Activated CD8-positive, alpha-beta memory T cell treated with anti-CD3 and anti-CD28 coated beads for 24 hours (primary cell): ENCODE data around the gene FAM81A.
"Not testable (repeated sequence)": the region's sequence is repeated elsewhere in the genome, so short reads cannot be mapped to it uniquely, and the experiment has no call there.

ENCODE experiments used
- DNase-seq: peaks from one replicate; pipeline ENCODE4 v3.0.0-alpha.2; 2020

The FAM81A gene

DNA sequence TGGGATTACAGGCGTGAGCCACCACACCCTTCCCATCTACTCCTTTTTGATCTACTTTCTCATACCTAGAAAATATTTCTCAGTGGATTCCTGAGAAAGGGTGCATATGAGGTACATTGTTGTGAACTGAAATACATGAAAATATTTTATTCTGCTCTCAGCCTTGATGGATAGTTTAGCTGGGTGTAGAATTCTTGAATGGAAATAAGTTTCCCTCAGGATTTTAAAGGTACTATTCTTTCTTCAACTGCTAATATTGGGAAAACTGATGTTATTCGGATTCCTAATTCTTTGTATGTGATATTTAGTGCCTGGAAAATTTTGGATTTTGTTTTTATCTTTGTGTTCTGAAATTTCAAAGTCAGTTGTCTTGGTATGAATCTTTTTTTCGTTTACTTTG is 9.1 kb upstream of the FAM81A start:
- not testable (repeated sequence) for DNase-seq

DNA sequence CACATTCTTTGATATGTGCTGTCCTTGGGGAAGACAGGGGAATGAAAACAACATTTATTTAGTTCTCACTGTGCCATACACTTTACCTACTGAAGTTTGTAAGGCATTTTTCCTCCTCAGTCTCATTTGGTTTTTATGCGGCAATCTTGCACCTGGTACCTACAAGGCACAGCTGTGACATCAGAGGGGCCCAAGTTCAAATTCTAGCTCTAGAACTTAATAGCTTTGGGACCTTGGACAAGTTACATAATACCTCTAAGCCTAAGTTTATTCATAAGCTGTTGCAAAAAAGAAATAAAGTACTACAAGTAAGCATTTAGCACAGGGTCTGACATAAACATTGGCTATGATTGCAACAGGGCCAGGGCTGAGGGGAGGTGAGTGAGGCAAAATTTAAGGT is 5.6 kb upstream of the FAM81A start:
- DNase-seq, result no peak

DNA sequence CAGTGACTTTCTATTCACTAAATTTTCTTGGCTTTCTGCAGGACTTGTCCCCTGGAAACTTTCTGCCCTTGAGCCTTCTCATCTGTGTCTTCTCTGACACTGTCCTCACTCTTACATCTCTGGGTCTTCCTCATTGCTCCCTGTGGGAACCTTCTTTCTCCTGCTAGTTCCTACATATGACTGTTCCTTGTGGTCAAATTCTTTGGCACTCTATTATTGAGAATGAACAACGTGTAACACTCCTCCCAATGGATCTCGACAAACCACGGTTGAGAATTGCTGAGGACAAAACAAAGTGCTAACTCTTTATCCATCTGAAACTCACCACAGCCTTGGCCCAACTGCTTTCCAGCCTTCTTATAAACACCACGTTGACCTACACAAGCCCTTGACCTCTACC is 3.5 kb upstream of the FAM81A start:
- DNase-seq, result no peak

DNA sequence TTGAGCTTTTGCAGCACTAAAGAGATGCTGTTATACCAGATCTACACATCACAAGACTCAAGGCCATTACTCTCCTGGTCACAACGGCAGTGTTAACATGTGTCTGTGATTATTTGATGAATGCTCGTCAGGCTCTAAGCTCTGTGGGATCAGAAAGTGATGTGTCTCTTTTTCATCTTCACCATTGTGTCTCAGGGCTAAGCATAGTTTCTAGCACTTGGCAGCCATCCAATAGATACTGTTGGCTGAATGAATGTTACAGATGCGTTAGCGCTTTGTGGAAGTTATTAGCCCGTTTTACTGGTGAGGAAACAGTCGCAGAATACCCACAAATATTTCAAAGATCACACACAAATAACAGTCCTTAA is 1.2 kb upstream of the FAM81A start:
- no peak for DNase-seq

DNA sequence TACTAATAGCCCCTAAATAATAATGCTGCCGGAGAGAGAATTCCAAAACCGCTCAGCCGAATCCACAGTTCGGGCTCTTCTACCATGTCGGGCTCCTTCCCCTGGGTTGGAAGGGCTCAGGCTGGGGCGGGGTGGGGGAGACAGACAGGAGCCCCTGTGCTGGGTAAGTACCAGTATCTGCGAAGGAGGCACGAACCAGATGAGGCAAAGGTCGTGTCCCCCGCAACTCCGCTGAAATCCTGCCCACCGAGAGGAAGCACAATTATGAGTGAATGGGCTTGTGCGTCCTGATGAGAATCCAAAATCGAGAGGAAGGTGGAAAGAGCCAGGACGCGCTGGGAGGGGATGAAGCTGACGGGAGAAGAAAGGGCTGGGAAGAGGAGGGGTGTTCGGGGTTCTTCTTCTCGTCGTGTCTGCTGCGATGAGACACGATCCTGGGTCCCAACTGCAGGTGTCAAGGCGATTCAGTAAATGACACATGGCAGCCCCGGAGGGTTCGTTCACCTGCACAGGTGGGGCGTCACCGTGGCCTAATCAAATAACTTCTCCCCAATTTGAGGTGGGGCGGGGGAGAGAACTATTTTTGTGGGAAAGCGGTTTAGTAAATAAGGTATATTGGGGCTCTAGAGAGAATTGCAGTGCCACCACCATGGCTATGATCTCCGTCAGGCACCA is 707 bp upstream of the FAM81A start:
- DNase-seq, result no peak

DNA sequence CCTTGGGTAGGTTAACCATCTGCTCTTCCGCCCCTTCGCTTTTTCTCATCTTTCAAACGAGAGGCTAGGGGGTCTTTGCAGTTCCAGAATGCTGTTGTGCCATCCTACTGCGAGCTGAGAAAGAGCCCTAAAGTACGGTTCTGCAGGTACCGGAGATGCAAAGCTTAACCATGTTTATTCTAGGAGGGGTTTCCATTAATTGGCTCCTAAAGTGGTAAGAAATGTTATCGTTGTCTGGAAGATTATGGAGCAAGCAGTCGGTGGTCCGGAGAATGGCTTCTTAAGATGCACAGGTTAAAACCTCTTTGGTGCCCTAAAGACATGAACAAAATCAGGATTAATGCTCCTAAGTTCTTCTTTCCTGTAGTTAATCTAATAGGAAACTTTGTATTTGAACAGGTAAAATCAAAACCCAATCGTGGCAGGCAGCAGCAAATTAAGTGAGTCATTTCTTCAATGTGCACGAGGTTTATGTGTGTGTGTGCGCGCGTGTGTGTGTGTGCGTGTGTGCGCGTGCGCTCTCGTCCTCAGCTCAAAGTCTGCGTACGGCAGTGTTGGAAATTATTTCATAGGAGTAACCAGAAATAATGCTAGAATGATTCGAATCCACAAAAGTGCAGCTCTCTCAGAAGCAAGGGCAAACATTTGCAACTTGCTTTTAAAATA is 772 bp downstream of the FAM81A start:
- DNase-seq, result no peak

DNA sequence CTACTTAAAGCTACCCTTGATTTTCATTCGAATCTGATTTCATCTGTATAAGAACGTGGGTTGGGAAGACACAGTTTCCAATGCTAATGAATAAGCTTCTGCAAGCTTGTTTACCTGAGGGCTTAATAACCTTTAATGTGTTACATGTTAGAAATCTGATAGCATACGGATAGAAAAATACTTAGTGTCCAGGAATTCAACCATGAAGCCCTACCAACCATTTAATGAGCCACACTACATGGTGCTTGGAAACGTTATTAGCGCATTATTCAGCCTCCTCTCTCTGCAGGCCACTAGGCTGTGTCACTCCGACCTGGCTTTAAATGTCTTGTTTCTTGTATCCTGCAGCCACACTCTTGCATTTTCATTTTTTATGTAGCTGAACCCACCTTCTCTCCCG is 1.6 kb downstream of the FAM81A start:
- no peak for DNase-seq

DNA sequence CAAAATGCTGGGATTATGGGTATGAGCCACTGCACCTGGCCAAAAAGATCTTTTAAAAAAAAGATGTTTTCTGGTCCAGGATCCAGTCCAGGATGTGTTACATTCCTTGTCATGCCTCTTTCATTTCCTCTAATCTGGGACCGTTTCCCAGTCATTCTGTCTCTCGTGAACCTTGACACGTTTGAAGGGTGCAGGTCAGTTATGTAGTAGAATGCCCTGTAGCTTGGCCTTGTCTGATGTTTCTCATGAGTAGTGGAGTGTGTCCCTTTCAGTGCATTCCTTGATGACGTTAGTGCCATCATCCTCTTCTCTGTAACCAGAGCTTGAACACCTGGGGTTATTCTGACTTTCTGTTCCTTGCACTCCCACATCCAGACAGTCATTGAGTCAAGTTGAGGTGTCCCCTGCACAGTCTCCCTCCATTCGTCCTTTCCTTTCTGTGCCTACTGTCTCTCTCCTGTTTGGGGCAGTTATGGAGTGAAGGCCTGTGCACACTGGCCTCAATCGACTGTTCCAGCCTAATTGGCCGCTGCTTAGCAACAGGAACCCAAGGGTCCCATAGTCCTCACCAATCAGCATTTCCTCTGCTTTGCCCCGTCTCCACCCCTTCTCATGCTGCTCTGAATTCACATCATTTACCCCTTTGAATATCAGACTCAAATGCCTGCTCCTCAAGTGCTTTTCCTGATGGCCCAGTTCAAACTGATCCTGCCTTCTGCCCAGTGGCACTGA is 5.5 kb downstream of the FAM81A start:
- DNase-seq, result no peak

DNA sequence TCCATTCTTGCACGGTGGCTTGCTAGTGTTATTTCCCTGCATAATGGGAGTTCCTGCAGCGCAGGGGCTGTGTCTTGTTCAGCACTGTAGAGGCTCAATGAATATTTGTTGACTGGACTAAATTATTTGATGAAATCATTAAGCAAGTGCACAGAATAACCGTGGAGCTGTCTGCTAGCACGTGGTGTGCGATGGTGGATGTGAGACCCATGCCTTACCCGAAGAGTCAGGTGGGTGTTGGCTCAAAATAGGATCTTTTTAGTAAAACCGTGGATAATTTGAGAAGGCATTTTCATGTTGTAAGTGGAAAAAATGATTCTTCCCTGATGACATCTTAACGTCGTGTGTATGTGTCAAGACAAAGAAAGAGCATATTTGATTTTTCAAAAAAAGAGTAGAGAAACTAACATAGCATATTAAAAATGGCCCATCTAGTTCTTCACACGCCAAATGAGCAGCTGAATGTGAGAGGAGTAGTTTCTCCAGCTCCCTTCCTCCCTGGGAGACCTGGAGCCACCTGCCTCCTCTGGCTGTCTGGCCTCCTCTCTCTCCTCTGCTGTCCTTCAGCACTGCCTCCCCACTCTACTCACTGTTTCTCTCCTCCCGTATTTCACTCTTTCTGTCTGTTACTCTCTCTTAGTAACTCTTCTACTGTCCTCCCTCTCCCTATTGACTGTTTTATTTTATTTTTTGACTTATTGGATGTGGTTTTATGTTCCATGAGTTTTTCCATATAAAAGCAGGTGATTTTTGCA is 6.3 kb downstream of the FAM81A start:
- no peak for DNase-seq

DNA sequence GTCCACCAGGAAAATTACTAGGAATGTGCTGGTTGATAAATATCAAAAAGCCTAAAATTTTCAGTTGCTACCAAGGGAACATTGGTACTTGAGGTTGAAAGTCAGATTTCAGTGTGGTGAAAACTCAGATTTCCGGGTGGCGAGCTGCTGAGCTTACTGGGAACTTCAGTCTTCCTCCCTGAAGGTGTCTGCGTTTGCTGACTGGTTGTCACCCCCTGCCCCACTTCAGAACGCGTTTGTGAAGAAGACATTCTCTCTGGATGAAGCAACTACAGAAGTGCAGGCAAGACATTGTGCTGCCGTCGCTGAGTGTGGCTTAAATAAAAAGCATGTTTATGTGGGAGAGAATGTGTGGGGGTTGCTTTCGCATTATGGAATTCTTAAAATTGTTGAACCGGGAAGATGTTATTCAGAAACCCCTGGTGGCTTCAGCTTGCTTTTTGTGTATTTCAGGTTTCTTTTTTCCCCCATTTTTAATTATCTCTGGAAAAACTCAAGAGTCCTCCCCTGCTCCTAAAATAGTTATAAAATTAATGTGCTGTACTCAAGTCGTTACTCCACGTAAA is 7.1 kb downstream of the FAM81A start:
- no peak for DNase-seq

DNA sequence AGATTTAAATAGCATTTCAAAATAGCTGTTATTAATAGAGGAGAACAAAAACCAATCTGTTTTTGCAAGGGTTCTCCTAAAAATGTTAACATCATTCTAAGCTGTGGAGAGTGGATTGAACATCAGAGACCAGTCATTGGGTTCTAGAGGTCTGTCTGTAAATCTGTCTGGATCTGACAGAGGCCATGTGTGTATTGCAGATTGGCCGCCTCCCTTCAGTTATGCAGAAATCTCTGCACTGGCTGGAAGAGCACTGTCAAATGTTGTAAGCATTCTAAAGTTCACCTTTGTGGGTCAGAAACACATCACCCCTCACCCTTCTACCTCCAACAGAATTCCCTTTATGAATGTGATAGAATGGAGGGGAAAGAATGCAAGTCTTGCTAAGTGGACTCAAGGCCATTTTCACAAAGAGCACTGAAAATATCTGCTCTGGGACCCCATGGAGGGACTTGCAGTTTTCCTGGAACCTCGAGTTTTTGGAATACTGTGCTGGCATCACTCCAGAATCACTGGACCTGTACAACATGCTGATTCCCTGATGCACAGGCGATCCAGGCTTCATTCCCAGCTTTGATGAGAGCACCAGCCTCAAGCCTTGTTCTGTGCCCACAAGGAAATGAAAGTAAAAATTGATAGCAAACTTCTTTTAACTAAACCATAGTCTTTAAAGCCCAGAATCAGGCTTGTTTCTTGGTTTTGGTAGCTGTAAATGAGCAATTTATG is 8.4 kb downstream of the FAM81A start:
- no peak for DNase-seq

DNA sequence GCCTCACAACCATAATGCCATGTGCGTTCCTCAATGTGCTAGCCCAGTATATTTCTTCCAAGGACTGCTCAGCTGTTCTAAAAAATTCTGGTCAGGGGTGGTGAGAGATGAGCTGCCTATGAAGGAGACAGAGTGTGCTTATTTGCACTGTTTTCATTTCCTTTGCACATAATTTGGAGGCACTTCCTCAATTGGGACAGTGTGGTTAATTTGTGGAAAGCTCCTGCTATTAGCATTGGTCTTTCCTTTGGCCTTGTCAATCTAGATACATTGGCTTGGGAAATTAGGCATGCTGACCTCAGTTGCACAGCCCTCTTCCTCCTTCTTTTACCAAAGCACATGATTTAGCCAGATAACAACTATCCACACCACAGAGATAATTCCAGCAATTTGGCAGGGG is 9.4 kb downstream of the FAM81A start:
- DNase-seq, result no peak

DNA sequence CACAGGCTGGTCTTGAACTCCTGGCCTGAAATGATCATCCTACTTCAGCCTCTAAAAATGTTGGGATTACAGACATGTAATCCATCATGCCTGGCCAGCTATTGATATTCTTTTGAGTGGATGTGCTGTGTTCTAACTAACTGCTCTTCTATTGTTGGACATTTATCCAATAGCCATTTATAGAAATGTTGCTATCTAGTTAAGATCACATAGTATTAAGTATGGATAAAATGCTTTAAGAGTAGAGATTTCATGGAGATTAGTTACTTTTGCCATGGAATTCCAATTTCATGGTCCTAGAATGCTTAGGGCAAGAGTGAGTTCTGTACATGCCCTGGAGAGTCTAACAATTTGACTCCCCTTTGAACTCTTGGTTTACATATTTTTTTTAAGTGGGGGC is 10.9 kb downstream of the FAM81A start:
- DNase-seq, result no peak

DNA sequence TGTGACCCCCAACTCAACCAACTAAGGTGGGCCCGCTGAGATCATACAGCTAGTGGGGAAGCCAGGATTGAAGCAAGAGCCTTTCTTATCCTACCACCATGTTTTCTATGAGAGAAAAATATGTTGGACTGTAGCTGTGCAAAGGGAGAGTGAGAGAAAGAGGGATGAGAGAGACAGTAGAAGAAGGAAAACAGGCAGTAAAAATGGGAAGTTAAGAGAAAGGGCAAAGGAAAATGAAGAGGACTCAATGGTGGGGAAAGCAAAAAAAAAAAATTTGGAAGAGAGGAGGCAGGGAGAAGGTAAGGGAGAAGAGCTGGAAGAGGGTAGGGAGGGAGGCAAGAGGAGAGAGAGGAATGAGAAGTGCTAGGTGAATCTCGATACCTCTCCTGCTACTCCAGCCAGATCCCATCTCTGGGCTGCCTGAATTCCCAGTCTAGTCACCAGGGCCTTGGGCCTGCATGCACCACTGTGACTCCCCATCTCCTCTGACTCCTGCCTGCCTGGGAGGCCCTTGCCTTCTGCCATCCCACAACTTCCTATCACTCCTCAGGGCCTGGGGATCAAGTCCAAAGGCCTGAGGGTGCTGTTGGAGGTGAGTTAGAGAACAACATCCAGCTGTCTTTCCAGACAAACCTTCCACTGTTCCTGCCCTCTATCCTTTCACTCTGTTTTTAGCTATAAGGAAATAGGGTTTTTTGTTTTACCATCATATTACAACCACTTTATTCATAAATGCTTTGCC is 15.7 kb downstream of the FAM81A start:
- no peak for DNase-seq

DNA sequence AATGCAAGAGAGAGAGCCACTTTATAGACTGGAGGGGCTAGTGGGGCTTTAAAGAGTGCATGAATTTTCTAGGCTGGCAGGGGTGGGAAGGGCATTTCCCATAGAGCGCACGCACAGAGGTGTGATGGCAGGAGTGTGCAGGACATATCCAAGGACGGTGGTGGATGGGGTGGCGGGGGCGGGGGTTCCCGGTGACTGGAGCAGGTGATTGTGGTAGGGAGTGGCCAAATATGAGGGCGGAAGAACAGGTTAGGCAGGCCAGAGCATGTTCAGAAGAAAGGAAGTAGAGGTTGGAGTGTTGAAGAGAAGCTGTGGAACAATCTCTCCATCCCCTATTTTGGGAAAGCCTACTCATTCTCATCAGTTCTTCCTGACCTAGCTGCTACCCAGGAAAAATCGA is 18.1 kb downstream of the FAM81A start:
- no peak for DNase-seq

DNA sequence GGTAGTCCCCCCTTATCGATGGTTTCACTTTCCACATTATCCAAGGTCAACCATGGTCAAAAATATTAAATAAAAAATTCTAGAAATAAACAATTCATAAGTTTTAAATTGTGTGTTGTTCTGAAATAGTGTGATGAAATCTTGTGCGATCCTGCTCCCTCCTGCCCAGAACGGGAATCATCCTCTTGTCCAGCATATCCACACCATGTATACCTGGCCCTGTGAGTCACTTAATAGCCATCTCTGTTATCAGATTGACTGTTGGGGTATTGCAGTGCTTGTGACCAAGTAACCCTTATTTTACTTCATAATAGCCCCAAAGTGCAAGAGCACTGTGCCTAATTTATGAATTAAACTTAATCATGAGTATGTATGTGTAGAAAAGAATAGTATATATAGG is 19.1 kb downstream of the FAM81A start:
- DNase-seq, result no peak

DNA sequence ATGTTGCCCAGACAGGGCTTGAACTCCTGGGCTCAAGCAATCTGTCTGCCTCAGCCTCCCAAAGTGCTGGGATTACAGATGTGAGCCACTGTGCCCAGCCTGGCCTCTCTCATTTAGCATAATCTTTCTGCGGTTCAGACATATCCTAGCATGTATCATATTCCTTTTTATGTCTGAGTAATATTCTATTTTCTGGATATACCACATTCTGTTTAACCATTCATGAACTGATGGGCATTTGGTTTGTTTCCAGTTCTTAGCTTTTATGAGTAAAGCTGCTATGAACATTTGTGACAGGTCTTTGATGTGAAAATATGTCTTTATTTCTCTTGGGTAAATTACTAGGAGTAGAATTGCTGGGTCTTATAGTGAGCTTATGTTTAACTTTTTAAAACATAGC is 23.5 kb downstream of the FAM81A start:
- no peak for DNase-seq

DNA sequence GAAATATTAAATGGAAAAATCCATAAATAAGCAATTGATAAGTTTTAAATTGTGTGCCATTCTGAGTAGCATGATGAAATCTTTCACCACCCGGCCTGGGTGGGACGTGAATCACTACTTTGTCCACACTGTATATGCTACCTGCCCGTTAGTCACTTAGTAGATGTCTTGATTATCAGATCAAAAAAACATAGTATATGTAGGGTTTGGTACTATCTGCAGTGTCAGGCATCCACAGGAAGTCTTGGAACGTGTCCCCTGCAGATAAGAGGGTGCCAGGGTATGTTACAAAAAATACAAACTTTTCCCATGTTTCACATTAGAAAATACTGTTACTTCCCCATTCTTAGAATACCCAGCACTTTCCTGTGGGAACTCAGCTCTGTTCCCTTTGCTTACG is 35.2 kb downstream of the FAM81A start:
- DNase-seq, result no peak

DNA sequence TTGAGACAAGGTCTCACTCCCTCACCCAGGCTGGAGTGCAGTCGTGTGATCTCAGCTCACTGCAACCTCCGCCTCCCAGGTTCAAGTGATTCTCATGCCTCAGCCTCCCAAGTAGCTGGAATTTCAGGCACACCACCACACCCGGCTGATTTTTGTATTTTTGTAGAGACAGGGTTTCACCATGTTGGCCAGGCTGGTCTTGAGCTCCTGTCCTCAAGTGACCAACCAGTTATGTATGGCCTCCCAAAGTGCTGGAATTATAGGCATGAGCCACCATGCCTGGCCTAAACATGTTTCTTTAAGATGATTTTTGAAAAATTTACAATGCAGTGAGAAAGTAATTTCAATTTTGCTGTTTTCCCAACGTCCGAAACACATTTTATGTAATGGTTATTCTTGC is 37.2 kb downstream of the FAM81A start:
- not testable (repeated sequence) for DNase-seq

DNA sequence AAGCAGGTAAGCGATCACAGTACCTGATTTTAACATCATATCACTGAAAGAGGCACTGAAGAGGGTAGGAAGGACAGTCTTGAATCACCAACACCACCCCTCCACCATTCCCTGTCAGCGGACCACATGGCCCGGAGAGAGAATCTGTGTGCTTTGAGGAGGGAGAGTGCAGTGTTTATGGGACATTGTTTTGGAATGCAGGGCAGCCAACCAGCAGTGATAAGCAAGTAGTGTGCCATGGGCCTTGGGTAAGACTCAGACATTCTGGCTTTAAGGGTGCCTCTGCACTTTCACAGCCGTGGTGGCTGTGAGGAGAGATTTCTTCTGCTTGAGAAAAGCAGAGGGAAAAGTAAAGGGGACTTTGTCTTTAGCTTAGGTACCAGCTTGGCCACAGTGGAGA is 46.4 kb downstream of the FAM81A start:
- DNase-seq, result no peak

DNA sequence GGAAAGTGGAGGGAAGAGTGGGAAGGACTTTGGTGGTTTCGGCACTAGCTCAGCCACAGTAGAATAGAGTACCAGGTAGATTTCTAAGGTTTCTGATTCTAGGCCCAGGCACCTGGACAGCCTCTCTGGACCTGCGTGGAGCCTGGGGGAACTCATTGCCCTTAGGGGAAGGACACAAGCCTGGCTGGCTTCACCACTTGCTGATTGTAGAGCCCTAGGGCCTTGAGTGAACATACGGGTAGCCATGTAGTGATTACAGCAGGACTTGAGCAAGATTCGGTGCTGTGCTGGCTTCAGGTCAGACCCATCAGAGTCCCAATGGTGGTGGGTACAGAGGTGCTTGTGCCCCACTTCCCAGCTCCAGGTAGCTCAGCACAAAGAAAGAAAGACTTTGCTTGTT is 47.0 kb downstream of the FAM81A start:
- no peak for DNase-seq

DNA sequence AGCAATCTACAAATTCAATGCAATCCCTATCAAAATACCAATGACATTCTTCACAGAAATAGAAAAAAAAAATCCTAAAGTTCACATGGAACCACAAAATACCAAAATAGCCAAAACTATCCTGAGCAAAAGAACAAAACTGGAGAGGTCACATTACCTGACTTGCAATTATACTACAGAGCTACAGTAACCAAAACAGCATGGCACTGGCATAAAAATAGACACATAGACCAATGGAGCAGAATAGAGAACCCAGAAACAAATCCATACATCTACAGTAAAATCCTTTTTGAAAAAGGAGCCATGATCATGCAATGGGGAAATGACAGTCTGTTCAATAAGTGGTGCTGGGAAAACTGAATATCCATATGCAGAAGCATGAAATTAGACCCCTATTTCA is 51.5 kb downstream of the FAM81A start:
- not testable (repeated sequence) for DNase-seq
